Measurements from ENCODE around the gene PRIM2. TPM values are rescaled to one million over a fixed set of nuclear protein-coding genes. Genes with fewer than 3 reads are reported as not detected.
"Not testable (repeated sequence)": the region's sequence is repeated elsewhere in the genome, so short reads cannot be mapped to it uniquely, and the experiment has no call there.

The PRIM2 gene
- total and polyA plus RNA-seq, 9 of the 15 experiments (the other 6 are each of a cell fraction or from before 2014, with no cell fraction given) = 19.8 to 57.5 (median 33.4) TPM

DNA sequence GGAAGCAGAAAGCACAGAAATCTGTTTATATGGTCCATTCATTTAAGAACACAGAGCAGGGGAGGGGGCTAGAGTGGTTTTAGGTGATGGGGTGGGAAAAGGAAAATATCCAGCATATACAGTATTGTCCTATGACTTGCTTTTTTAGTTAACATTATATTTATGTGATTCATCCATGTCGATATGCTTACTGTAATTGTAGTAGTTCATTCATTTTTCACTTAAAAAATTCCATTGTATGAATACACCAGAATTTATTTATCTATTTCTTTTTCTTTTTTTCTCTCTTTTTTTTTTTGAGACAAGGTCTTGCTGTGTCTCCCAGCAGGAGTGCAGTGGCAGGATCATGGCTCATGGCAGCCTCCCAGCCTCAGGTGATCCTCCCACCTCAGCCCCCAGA lies 9.6 kb upstream of the PRIM2 start:
- H3K9ac ChIP-seq (ENCODE audit: insufficient read depth in 1 of 2, low read depth in 2 of 2, low read length in 2 of 2) = no peak overlapping the region
- no peak for TF ChIP-seq ZKSCAN3 (CRISPR knock-in tag; IDR thresholded peaks at IDR 0.05)
- TF ChIP-seq TBP (optimal IDR thresholded peaks at IDR 0.05; ENCODE audit: low read depth, low read length) = no peak
- no peak for TF ChIP-seq RFX5 (IDR thresholded peaks at IDR 0.05; ENCODE audit: low read depth, low read length)
- no peak for TF ChIP-seq PPARD (CRISPR knock-in tag; IDR thresholded peaks at IDR 0.05)
- no peak for TF ChIP-seq ZFP30 (CRISPR knock-in tag; IDR thresholded peaks at IDR 0.05; ENCODE audit: borderline replicate concordance)
- no peak for TF ChIP-seq TAF7 (tag; IDR thresholded peaks at IDR 0.05)
- TF ChIP-seq ZNF76 (CRISPR knock-in tag; IDR thresholded peaks at IDR 0.05; ENCODE audit: borderline replicate concordance) = no peak
- no peak for TF ChIP-seq ZNF12 (CRISPR knock-in tag; IDR thresholded peaks at IDR 0.05)
- TF ChIP-seq PYGO2 (tag; IDR thresholded peaks at IDR 0.05) = no peak
- TF ChIP-seq ZNF232 (CRISPR knock-in tag; IDR thresholded peaks at IDR 0.05) = no peak
- no peak for TF ChIP-seq NCOA4 (IDR thresholded peaks at IDR 0.05; ENCODE audit: partially characterized antibody)
- TF ChIP-seq KAT7 (CRISPR knock-in tag; IDR thresholded peaks at IDR 0.05; ENCODE audit: borderline replicate concordance) = no peak
- no peak for TF ChIP-seq HINFP (tag; conservative IDR thresholded peaks at IDR 0.05; ENCODE audit: low read depth)
- TF ChIP-seq CREB3 (tag; conservative IDR thresholded peaks at IDR 0.05; ENCODE audit: low read depth) = no peak
- TF ChIP-seq ZZZ3 (IDR thresholded peaks at IDR 0.05) = no peak
- TF ChIP-seq ZEB2 (IDR thresholded peaks at IDR 0.05) = no peak
- no peak overlapping the region for H3K4me3 ChIP-seq
- no TSS peak for BruUV-seq (replicated peaks)
- H2AFZ ChIP-seq (ENCODE audit: low read depth, low read length) = no peak overlapping the region
- H3K4me1 ChIP-seq (replicated peaks in 1 of 2; ENCODE audit: control insufficient read depth in 2 of 2, insufficient read depth in 2 of 2, low read length in 2 of 2) = no peaks in the 10 kb centered on the region
- H3K27ac ChIP-seq (ENCODE audit: extremely low read depth, low read depth, low read length) = no peak overlapping the region
- WGBS (ENCODE audit: insufficient coverage, low coverage, missing lambda C conversion rate) = 5% methylated on average over 1 of the region's 1 CpG
- intact Hi-C loops (cut with micrococcal nuclease) = no loop called here
- no peaks in the 10 kb centered on the region for H3K79me2 ChIP-seq (ENCODE audit: control insufficient read depth, insufficient read depth, low read length)
- no peak for ATAC-seq
- no peaks in the 10 kb centered on the region for H3K9me3 ChIP-seq (replicated peaks; ENCODE audit: control insufficient read depth, insufficient read depth, low read depth, low read length)
- H4K20me1 ChIP-seq (replicated peaks; ENCODE audit: control insufficient read depth, insufficient read depth, low read length) = no peaks in the 10 kb centered on the region
- no peaks in the 10 kb centered on the region for H3K36me3 ChIP-seq (ENCODE audit: control insufficient read depth, insufficient read depth, low read length)
- no peaks in the 10 kb centered on the region for H3K27me3 ChIP-seq (ENCODE audit: control insufficient read depth in 2 of 2, insufficient read depth in 2 of 2, low read length in 2 of 2)
- ChIA-PET POLR2A (no interaction called here), CTCF (ENCODE audit: low intra/inter-chr PET ratio) (no interaction called here)
- no peaks in the 10 kb centered on the region for H3K9me1 ChIP-seq (ENCODE audit: control insufficient read depth, insufficient read depth, low read length)
- no peak overlapping the region for H3K4me2 ChIP-seq (ENCODE audit: insufficient read depth, low read length)
- no peak for DNase-seq (ENCODE audit: extremely low read depth in 1 of 4, low spot score in 3 of 4)
- in situ Hi-C loops (cut with MboI) = loop anchor here (25.0 kb wide), 1 partner anchor 946 kb away; no protein-coding TSS in a partner anchor
- FAIRE-seq = no peak

- H3K4me2 ChIP-seq (ENCODE audit: insufficient read depth, low read length); H3K9ac ChIP-seq (ENCODE audit: insufficient read depth in 1 of 2, low read depth in 2 of 2, low read length in 2 of 2); H3K9me3 ChIP-seq (replicated peaks; ENCODE audit: control insufficient read depth, insufficient read depth, low read depth, low read length); H3K4me1 ChIP-seq (replicated peaks in 1 of 2; ENCODE audit: control insufficient read depth in 2 of 2, insufficient read depth in 2 of 2, low read length in 2 of 2); H3K36me3 ChIP-seq (ENCODE audit: control insufficient read depth, insufficient read depth, low read length); BruUV-seq (replicated peaks); H4K20me1 ChIP-seq (replicated peaks; ENCODE audit: control insufficient read depth, insufficient read depth, low read length); H3K27ac ChIP-seq (ENCODE audit: extremely low read depth, low read depth, low read length); ATAC-seq; H3K27me3 ChIP-seq (ENCODE audit: control insufficient read depth in 2 of 2, insufficient read depth in 2 of 2, low read length in 2 of 2); H3K9me1 ChIP-seq (ENCODE audit: control insufficient read depth, insufficient read depth, low read length); CTCF ChIA-PET (ENCODE audit: low intra/inter-chr PET ratio); intact Hi-C loops (cut with micrococcal nuclease); H3K79me2 ChIP-seq (ENCODE audit: control insufficient read depth, insufficient read depth, low read length); FAIRE-seq; H3K4me3 ChIP-seq; POLR2A ChIA-PET; DNase-seq (ENCODE audit: extremely low read depth in 1 of 4, low spot score in 3 of 4); H2AFZ ChIP-seq (ENCODE audit: low read depth, low read length): not testable (repeated sequence)
- WGBS (ENCODE audit: insufficient coverage, low coverage, missing lambda C conversion rate) = 7% methylated on average over 2 of the region's 3 CpGs
- in situ Hi-C loops (cut with MboI) = loop anchor here (25.0 kb wide), 1 partner anchor 946 kb away; no protein-coding TSS in a partner anchor
Measured at GRCh38 chr6:57308755-57309154, 8.7 kb upstream of the PRIM2 start.
